Coronary artery (tissue), 2 donors: ENCODE results near the gene ADCY6.

Experiments used
- DNase-seq: peaks from one replicate; pipeline ENCODE4 v3.0.0-alpha.2; 2017; ENCODE audit warnings: low spot score
- H3K27ac ChIP-seq, 2 donors: fragments of 200-600 bp; sonication (generic); one replicate each; pipeline ENCODE4 v1.5.1; 2016 to 2019
- H3K4me3 ChIP-seq: fragments of 200-600 bp; sonication (generic); 2 replicates; pipeline ENCODE4 v1.5.1; 2016; ENCODE audit warnings: mild to moderate bottlenecking, moderate library complexity
- CTCF ChIP-seq: fragments of 200-600 bp; sonication (generic); IDR thresholded peaks from one replicate; pipeline ENCODE4 v1.5.1; 2019; ENCODE audit warnings: antibody characterized with exemption

ADCY6 gene

GRCh38 chr12:48793696-48794095 is 4.8 kb upstream of the ADCY6 start:
- Histone ChIP-seq H3K27ac (no peak overlapping the region), H3K4me3 (no peak overlapping the region)
- no peak for TF ChIP-seq CTCF
- no peak for DNase-seq

- DNase-seq, result no peak
- Histone ChIP-seq H3K27ac (peak overlapping the region; percentile 96), H3K4me3 (peak overlapping the region; percentile 84)
- TF ChIP-seq CTCF, result no peak
Measured at GRCh38 chr12:48789858-48790326, 1.0 kb upstream of the ADCY6 start.

- no peak for TF ChIP-seq CTCF
- peak overlapping the region; percentile 84 for H3K4me3 ChIP-seq
- no peak for DNase-seq
- H3K27ac ChIP-seq, result peak overlapping the region; percentile 96
Measured at GRCh38 chr12:48788524-48788853, 400 bp downstream of the ADCY6 start.

GRCh38 chr12:48787791-48788523 is 932 bp downstream of the ADCY6 start:
- no peak for DNase-seq
- peak overlapping the region; percentile 84 for H3K4me3 ChIP-seq
- peak overlapping the region; percentile 96 for H3K27ac ChIP-seq
- no peak for TF ChIP-seq CTCF

- TF ChIP-seq CTCF, result no peak
- Histone ChIP-seq H3K27ac (peak overlapping the region; percentile 96), H3K4me3 (peak overlapping the region; percentile 84)
- DNase-seq, result no peak
Measured at GRCh38 chr12:48786591-48787544, 2.0 kb downstream of the ADCY6 start.

- no peak overlapping the region for H3K4me3 ChIP-seq
- peak overlapping the region; percentile 32 to 98 for H3K27ac ChIP-seq
- TF ChIP-seq CTCF, result no peak
- DNase-seq, result no peak
Measured at GRCh38 chr12:48783432-48783831, 5.5 kb downstream of the ADCY6 start.
